ENCODE results near the gene TFCP2L1.

TFCP2L1 gene

DNA sequence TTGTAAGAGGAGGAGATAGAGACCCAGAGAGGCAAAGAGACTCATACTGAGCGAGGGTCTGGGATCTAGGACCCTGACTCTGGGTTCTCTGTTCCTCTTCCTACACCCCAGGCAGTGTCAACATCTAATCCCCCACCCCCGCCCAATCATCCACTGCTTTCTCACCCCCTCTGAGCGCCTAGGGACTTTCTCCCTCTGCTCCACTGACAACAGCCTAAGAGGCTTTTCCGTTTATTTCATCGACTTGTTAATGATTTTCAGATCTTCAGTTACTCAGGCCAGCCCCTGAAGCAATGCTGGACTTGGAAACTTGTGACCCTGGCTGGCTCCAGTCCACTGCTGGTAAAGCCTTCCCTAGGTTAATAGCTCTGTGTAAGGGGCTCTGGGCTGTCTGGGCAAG, 65.1 kb downstream of the TFCP2L1 start:
- no peaks in the 10 kb centered on the region for H3K36me3 ChIP-seq (ENCODE audit: insufficient read depth, low read length)
- no peak overlapping the region for H3K9ac ChIP-seq (ENCODE audit: insufficient read length)
- no peak overlapping the region for H3K27ac ChIP-seq
- TF ChIP-seq POLR2AphosphoS5 (IDR thresholded peaks at IDR 0.05; ENCODE audit: borderline replicate concordance, low read depth, low read length), result no peak
- no peak for TF ChIP-seq EZH2 (IDR thresholded peaks at IDR 0.05)
- no peak for TF ChIP-seq FOXP2 (optimal IDR thresholded peaks at IDR 0.05; ENCODE audit: control extremely low read depth, extremely low read length, insufficient read depth)
- DNase-seq (ENCODE audit: low read depth, low spot score), result no peak
- no peak overlapping the region for H3K4me3 ChIP-seq
- H3K9me3 ChIP-seq (ENCODE audit: low read depth, low read length), result no peaks in the 10 kb centered on the region

DNA sequence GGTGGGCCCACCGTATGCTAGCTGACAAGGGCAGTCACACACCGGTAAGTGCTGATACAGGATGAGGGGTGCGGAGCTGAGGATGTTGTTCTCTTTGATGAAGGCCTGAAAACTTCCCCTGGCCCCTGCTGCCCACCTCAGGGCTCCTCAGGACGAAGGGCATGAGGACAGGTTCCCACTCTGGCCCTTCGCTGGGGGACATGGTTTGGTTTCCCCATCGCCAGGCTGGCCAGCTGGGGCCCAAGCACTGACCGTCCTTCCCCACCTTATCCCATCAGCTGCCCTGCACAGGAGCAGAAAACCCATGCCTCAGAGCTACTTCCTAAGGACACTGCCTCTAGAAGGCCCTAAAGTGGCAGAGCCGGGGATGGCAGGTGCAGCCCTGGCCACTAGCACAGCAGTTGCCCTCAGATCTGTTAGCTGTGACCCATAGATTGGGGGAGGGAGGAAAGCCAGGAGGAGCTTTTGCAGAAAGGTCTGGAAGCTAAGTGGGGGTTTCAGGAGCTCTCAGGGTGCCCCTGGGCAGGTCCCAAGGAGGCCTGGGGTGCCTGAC, 66.5 kb downstream of the TFCP2L1 start:
- Histone ChIP-seq H3K9me3 (ENCODE audit: low read depth, low read length) (no peaks in the 10 kb centered on the region), H3K4me3 (no peak overlapping the region), H3K27ac (no peak overlapping the region), H3K36me3 (ENCODE audit: insufficient read depth, low read length) (no peaks in the 10 kb centered on the region), H3K9ac (ENCODE audit: insufficient read length) (no peak overlapping the region)
- DNase-seq (ENCODE audit: low read depth, low spot score), result no peak
- TF ChIP-seq POLR2AphosphoS5 (IDR thresholded peaks at IDR 0.05; ENCODE audit: borderline replicate concordance, low read depth, low read length) (no peak), FOXP2 (optimal IDR thresholded peaks at IDR 0.05; ENCODE audit: control extremely low read depth, extremely low read length, insufficient read depth) (no peak), EZH2 (IDR thresholded peaks at IDR 0.05) (no peak)

DNA sequence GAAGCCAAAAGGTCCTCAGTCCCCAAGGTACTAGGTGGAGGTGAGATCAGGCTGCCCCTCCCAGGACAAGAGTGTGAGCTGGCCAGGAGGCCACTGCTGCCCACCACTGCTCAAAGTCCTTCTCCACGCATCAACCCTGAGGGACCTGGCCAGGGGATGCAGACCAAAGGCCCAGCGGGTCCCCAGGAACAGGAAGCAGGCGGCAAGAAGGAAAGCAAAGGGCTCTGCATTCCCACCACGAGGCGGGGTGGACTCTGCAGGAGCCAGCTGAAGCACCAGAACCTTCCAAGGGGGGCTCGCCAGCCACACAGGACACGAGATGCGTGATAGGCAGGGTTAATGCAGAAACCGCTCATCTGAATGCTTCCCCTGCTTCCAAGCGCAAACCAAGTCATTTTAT, 67.4 kb downstream of the TFCP2L1 start:
- Histone ChIP-seq H3K27ac (no peak overlapping the region), H3K4me3 (no peak overlapping the region), H3K9me3 (ENCODE audit: low read depth, low read length) (no peaks in the 10 kb centered on the region), H3K9ac (ENCODE audit: insufficient read length) (no peak overlapping the region), H3K36me3 (ENCODE audit: insufficient read depth, low read length) (no peaks in the 10 kb centered on the region)
- no peak for DNase-seq (ENCODE audit: low read depth, low spot score)
- TF ChIP-seq FOXP2 (optimal IDR thresholded peaks at IDR 0.05; ENCODE audit: control extremely low read depth, extremely low read length, insufficient read depth) (no peak), EZH2 (IDR thresholded peaks at IDR 0.05) (no peak), POLR2AphosphoS5 (IDR thresholded peaks at IDR 0.05; ENCODE audit: borderline replicate concordance, low read depth, low read length) (no peak)

DNA sequence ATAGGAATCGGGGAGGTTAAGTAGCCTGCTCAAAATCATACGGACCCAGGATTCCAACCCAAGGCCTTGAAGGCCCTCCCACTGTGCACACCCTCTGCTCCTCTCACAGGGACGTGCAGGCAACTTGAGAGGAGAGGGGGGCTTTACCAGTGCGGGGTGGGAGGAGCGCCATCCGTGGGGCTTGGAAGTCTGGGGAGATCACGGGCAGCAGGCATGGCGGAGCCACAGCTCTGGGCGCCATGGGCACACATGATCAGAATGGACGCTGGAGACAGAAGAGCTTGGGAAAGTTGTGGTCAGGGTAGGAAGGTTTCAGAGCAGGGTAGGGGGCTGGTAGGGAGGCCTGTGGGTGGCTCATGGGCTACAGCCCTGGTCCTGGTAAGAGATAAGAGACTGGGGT, 70.7 kb downstream of the TFCP2L1 start:
- Histone ChIP-seq H3K36me3 (ENCODE audit: insufficient read depth, low read length) (no peaks in the 10 kb centered on the region), H3K9me3 (ENCODE audit: low read depth, low read length) (no peaks in the 10 kb centered on the region), H3K9ac (ENCODE audit: insufficient read length) (no peak overlapping the region), H3K4me3 (no peak overlapping the region), H3K27ac (no peak overlapping the region)
- no peak for DNase-seq (ENCODE audit: low read depth, low spot score)
- TF ChIP-seq EZH2 (IDR thresholded peaks at IDR 0.05), result no peak
- TF ChIP-seq FOXP2 (optimal IDR thresholded peaks at IDR 0.05; ENCODE audit: control extremely low read depth, extremely low read length, insufficient read depth), result no peak
- no peak for TF ChIP-seq POLR2AphosphoS5 (IDR thresholded peaks at IDR 0.05; ENCODE audit: borderline replicate concordance, low read depth, low read length)

DNA sequence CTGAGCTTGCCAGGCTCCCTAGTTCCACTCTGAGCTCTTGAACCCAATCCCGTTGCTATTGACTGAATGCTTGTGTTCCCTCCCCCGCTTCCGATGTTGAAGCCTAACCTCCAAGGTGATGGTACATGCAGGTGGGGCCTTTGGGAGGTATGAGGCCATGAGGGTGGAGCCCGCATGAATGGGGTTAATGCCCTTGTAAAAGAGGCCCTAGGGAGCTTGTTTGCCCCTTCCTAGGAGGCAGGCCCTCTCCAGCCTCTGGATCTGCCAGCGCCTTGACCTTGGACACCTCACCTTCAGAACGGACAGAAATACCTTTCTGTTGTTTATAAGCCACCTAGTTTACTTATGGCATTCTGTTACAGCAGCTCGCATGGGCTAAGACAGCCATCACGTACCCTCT, 71.6 kb downstream of the TFCP2L1 start:
- no peak overlapping the region for H3K4me3 ChIP-seq
- DNase-seq (ENCODE audit: low read depth, low spot score), result no peak
- TF ChIP-seq EZH2 (IDR thresholded peaks at IDR 0.05) (no peak), FOXP2 (optimal IDR thresholded peaks at IDR 0.05; ENCODE audit: control extremely low read depth, extremely low read length, insufficient read depth) (no peak), POLR2AphosphoS5 (IDR thresholded peaks at IDR 0.05; ENCODE audit: borderline replicate concordance, low read depth, low read length) (no peak)
- H3K36me3 ChIP-seq (ENCODE audit: insufficient read depth, low read length), result no peaks in the 10 kb centered on the region
- H3K9ac ChIP-seq (ENCODE audit: insufficient read length), result no peak overlapping the region
- no peak overlapping the region for H3K27ac ChIP-seq
- no peaks in the 10 kb centered on the region for H3K9me3 ChIP-seq (ENCODE audit: low read depth, low read length)

DNA sequence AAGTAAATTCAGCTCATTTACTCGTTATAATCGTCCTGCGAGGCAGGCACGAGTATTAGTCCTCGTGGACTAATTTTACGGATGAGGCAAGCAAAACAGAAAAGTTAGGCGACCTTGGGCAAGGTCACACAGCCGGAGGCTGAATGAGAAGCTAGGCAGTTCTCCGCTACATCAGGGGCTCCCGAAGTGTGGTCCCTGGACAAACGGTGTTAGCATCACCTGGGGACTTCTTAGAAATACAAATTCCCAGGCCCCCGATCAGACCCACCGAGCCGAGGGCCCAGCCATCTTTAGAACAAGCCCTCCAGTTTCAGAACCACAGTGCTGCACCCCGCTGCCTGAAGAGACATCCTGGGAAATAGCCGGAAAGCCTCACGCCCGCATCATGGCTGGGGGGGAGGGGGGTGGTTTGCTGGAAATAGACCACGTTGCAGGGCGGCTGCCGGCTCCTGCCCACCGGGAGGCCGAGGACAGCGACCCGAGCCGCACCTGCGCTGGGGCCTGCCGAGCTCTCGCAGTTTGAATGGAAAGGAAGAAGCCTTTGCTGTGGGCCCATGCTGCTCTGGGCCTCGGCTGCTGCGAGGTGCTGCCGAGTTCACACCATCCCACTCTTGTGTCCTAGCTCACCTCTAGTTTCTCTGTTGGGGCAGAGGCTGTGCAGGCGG, 72.2 kb downstream of the TFCP2L1 start:
- no peak for TF ChIP-seq EZH2 (IDR thresholded peaks at IDR 0.05)
- TF ChIP-seq POLR2AphosphoS5 (IDR thresholded peaks at IDR 0.05; ENCODE audit: borderline replicate concordance, low read depth, low read length), result no peak
- TF ChIP-seq FOXP2 (optimal IDR thresholded peaks at IDR 0.05; ENCODE audit: control extremely low read depth, extremely low read length, insufficient read depth), result no peak

DNA sequence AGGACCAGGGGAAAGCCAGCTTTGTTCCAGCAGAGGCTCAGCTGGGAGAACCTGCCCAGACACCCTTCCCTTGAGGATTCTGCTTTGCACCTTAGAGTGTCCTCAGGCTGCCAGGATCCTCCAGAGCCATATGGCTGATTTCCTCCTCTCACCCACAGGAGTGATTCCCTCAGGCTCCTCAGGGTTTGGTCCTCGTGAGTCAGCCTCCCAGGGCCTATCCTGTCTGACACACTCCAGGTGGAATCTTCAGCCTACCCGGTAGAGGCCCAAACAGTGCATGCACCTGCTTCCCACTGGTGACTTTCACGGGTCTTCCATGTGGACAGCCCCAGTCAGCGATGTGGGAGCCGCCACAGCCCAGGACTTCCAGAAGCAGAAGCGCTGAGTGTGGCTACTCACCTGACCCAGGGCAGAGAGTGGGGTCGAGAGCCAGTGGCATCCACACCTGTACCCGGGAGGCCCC, 73.3 kb downstream of the TFCP2L1 start:
- Histone ChIP-seq H3K4me3 (no peak overlapping the region), H3K9me3 (ENCODE audit: low read depth, low read length) (no peaks in the 10 kb centered on the region), H3K27ac (no peak overlapping the region), H3K36me3 (ENCODE audit: insufficient read depth, low read length) (no peaks in the 10 kb centered on the region), H3K9ac (ENCODE audit: insufficient read length) (no peak overlapping the region)
- TF ChIP-seq EZH2 (IDR thresholded peaks at IDR 0.05) (no peak), FOXP2 (optimal IDR thresholded peaks at IDR 0.05; ENCODE audit: control extremely low read depth, extremely low read length, insufficient read depth) (no peak), POLR2AphosphoS5 (IDR thresholded peaks at IDR 0.05; ENCODE audit: borderline replicate concordance, low read depth, low read length) (no peak)
- no peak for DNase-seq (ENCODE audit: low read depth, low spot score)

More for the DNA sequence above, 72.2 kb downstream of the TFCP2L1 start:
- Histone ChIP-seq H3K9me3 (ENCODE audit: low read depth, low read length) (no peaks in the 10 kb centered on the region), H3K27ac (no peak overlapping the region), H3K4me3 (no peak overlapping the region), H3K36me3 (ENCODE audit: insufficient read depth, low read length) (no peaks in the 10 kb centered on the region), H3K9ac (ENCODE audit: insufficient read length) (no peak overlapping the region)
- no peak for DNase-seq (ENCODE audit: low read depth, low spot score)

DNA sequence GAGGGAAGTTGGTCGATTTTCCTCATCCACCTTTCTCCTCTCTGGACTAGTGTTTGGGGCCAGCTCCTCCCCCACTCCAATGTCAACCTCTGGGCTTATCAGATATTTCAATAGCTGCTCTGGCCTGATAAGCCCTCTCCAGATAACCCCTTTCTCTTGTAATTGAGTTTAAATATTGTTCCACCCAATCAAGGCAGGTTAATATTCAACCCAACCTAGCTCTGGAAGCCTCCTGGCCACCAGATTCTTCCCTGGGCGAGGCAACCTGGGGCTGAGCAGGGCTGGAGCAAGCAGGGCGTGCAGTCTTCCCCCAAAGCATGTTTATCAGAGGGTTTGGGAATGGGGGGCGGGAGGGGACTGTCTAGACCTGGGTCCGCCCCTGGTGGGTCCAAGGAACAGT, 73.8 kb downstream of the TFCP2L1 start:
- Histone ChIP-seq H3K9me3 (ENCODE audit: low read depth, low read length) (no peaks in the 10 kb centered on the region), H3K27ac (no peak overlapping the region), H3K4me3 (no peak overlapping the region), H3K36me3 (ENCODE audit: insufficient read depth, low read length) (no peaks in the 10 kb centered on the region), H3K9ac (ENCODE audit: insufficient read length) (no peak overlapping the region)
- no peak for DNase-seq (ENCODE audit: low read depth, low spot score)
- no peak for TF ChIP-seq FOXP2 (optimal IDR thresholded peaks at IDR 0.05; ENCODE audit: control extremely low read depth, extremely low read length, insufficient read depth)
- TF ChIP-seq EZH2 (IDR thresholded peaks at IDR 0.05), result no peak
- TF ChIP-seq POLR2AphosphoS5 (IDR thresholded peaks at IDR 0.05; ENCODE audit: borderline replicate concordance, low read depth, low read length), result no peak

All from SK-N-MC (cell line).